NCI-H510A (cell line): Measurements from ENCODE around the gene DEFB128.
"Not testable (repeated sequence)": the region's sequence is repeated elsewhere in the genome, so short reads cannot be mapped to it uniquely, and the experiment has no call there.

Experiments
- DNase-seq: peaks from one replicate; lab custom pipeline; 2025; lab: John Stamatoyannopoulos, UW

DEFB128 gene

DNA sequence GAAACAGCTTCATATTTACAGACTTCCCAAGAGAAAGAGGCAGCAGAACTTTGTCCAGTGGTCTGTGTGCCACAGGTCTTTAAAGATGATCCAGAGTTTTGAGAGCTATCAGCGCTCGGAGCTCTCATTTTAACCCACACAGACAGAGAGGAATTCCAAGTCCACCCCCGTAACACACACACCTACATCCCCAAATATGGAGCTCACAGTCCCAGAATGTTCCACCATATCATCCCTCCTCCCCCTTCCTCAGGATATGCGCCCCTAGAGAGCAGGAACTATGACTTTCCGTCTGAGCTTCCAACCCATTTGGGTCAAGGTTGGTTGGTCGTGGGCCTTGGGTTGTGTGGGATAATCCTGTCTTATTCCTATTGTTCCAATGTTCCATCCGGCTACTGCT, at the start of gene DEFB128:
DEFB128 (minus strand) TSS at position 101 of the 400 bp plus-strand sequence; CDS start at position 13, 88 bp downstream.
- no peak for DNase-seq

DNA sequence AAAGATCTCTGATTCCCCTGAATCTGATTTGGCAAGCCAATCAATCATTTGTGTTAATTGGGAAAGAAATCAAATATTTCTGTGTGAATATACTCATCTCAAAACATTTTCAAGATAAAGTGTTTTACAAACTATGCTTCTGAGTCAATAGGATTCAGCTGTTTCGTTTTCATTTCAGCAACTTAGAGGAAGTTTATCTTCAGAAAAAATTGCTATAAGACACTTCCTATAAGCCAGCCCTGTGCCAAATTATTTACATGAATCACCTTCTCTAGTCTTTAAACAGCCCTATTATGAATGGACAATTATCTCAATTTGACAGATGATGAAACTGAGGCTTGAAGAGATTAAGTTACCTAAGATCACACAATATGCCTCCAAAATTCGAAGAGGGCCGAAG, 48.4 kb upstream of the DEFB128 start:
- no peak for DNase-seq

DNA sequence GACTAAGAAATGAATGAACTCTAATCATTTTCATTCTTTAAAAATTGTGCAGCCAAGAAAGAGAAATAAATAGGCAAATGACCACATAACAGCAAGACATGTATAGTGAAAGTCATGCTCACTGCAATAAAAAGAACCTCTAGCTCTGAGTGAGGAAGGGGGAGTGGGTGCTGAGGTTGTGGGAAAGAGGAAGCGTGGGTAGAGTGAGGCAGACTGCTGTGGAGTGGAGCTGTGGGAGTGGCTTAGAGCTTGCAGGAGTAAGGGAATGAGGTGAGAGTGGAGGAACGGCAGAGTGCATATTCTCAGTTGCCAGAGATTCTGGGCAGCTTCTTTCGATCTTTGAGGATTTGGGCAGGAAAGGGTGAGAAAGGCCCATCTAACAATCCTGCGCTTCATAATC, 48.0 kb upstream of the DEFB128 start:
- no peak for DNase-seq

DNA sequence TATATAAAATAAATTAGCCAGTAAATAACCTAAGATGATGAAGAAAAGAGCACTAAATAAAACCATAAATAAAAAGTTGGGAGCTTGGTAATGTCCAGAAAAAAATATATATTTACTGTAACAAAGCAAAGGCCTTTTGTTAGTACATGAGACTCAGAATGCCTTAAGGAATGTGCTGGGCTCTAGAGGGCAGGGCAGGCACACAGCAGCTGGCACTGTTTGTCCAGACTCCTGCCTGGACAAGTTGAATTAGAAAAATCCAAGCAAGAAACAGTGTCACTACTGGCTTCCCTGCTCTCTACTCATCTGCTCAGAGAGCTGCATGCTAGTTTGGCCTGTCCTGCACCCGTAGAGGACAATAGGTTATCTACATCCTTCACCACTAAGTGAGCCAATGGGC, 46.4 kb upstream of the DEFB128 start:
- DNase-seq = no peak

DNA sequence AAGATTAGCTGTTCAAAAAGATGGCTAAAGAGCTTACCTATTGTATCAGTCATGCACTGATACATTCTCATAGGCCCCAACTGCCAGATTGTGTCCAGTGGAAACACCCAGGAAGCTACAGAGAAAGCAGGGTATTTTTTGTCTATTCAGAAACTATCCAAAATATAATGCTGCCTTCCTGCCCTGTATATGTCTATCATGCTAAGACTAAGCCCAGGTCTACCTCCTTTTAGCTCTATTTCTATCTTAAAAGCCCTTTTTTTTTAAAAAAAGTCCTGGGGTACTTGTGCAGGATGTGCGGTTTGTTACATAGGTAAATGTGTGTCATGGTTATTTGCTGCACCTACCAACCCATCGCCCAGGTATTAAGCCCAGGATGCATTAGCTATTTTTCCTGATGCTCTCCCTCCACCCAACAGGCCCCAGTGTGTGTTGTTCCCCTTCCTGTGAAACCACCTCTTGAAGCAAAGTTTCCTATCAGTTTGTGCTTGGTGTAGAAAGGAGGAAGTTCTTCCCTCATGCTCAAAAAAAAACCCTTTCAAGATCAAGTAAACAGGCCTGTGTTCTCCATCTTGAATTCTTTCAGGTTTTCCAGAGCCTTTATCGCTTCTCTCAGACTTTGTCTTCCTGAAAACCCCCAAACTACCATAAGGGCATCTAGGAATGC, 38.1 kb upstream of the DEFB128 start:
- no peak for DNase-seq

DNA sequence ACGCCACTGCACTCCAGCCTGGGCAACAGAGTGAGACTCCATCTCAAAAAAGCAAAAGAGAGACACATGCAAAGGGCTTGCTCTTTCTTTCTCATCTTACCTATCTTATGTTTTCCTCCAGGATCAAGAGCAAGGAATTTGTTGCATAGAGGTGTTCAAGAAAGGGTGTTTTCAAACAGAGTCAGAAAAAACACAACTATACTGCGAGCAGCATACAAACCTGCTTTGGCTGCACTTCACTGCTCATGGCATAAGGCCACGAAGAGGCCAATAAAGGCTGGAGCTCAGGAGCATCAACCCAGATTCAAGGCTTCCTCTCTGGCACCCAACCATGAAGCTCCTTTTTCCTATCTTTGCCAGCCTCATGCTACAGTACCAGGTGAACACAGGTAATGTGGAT, 37.4 kb upstream of the DEFB128 start, which contains the start of gene DEFB129:
DEFB129 (plus strand) TSS at position 301 of the 400 bp plus-strand sequence; CDS start at position 332, 31 bp downstream.
- no peak for DNase-seq

DNA sequence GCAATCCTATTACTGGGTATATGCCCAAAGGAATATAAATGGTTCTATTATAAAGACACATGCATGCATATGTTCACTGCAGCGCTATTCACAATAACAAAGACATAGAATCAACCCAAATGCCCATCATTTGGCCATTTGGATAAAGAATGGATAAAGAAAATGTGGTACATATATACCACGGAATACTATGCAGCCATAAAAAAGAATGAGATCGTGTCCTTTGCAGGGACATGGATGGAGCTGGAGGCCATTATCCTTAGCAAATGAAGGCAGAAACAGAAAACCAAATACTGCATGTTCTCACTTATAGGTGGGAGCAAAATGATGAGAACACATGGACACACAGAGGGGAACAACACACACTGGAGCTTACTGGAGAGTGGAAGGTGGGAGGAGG, 36.4 kb upstream of the DEFB128 start:
- not testable (repeated sequence) for DNase-seq

DNA sequence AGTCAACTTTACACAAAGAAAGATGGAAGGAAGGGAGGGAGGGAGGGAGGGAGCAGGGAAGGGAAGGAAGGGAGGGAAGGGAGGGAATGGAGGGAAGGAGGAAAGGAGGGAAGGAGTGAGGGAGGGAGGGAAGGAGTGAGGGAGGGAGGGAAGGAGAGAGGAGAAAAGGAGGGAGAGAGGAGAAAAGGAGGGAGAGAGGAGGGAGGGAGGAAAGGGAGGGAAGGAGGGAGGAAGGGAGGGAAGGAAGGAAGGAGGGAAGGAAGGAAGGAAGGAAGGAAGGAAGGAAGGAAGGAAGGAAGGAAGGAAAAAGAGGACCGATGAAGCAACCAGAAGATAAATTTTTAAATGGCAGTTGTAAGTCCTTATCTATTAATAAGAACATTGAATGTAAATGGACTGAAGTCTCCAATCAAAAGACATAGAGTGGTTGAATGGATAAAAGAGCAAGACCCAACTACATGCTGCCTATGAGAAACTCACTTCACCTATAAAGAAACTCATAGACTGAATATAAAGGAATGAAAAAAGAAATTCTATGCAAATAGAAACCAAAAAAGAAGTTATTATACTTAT, 31.8 kb upstream of the DEFB128 start:
- DNase-seq = no peak

DNA sequence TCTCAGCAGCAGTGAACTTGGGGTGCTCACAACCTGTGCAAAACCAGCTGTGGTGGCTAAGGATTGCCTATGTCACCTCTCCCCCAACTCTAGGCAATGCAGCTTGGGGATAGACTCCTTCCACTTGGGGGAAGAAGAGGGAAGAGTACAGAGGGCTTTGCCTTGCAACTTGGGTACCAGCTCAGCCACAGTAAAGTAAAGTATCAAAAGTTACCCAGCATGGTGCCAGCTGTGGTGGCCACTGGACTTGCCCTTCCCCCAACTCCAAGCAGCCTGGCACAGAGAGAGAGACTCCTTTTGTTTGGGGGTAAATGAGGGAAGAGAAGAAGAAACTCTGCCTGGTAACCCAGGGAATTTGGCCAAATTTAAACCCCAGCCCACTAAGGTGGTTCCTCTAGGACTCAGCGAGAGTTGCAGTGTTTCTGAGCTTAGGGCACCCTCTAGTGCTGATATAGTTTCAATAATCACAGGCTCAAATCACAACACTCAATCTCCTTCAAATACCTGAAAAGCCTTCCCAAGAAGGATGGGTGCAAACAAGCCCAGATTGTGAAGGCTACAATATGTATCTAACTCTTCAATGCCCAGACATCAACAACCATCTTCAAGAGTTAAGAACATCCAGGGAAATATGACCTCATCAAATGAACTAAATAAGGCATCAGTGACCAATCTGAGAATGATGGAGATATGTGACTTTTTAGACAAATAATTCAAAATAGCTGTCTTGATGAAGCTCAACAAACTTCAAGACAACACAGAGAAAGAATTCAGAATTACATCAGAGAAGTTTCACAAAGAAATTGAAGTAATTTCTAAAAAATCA, 30.0 kb upstream of the DEFB128 start:
- no peak for DNase-seq

DNA sequence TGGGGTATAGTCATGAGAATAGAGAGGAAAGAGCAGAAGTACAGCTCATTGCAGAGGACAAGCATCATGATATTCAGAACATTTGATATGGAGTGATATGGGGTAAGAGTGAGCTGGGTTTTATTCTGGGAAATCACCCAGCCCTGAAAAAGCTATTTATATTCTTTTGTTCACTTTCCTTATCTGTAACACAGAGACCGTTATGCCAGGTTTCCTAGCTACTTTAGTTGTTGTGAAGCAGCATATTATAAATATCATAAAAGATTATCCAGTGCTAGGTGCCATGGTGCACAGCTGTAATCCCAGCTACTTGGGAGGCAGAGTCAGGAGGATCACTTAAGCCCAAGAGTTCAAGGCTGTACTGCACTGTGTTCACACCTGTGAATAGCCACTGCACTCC, 27.8 kb upstream of the DEFB128 start:
- no peak for DNase-seq

DNA sequence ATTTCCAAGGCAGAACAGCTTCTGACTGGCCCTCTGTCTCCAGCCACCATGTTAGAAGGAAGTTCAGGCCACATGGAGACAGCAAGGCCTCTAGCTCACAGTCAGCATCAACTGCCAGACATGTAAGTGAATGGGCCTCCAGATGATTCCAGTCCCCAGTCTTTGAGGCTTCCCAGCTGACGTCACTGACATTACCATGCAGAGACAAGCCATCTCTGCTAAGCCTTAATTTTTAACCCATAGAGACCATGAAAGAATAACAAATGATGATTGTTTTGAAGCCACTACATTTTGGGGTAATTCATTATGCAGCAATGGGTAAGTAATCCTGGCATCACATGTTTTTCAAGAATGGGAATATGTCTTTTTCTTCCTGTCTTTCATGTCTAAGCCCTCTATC, 26.3 kb upstream of the DEFB128 start:
- DNase-seq = no peak

DNA sequence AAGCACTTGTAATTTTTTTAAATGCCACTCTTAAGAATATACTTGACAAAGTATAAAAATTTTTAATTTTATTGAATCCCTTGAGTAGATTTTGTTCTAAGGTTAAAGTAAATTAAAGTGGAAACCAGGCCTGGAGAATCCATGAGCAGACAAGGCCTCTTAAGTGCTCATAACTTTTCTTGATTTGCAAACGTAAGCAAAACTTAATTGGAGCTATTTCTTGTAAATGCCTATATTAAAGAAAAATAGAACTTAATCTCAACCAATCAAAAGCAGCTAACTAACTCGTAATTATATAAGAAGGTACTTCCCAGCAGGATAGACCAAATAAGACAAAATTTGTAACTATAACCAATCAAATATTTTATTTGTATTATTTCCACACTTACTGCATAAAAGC, 24.9 kb upstream of the DEFB128 start:
- no peak for DNase-seq

DNA sequence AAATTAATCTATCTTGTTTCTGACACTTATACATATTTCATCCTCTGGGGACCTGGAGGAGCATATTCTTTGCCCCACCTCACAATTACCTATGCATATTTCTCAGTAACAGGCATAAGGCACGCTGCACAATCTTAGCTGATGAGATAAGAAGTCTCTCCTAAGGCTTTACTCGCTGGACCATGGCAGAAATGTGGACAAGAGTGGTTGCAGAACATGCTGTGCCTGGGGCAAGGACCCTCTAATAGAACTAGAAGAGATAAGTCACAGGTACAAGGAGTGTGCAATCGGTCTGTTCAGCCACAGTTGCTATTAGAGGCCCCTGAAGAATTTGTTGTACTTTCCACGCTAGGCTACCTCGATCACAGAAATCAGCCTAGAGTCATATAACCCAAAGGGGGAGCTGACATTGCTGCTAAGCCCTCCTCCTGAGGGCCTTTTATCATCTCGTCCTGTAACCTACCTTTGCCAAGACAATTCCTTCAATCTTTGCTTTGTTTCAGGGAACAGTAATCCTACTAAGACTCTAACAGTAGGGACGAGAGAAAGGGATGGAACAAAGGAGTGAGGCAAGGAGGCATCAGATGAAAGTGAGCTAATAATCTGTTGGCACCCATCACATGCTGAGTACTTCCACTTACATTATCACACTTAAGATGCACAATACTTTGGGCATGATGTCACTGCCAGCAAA, 21.4 kb upstream of the DEFB128 start:
- no peak for DNase-seq

DNA sequence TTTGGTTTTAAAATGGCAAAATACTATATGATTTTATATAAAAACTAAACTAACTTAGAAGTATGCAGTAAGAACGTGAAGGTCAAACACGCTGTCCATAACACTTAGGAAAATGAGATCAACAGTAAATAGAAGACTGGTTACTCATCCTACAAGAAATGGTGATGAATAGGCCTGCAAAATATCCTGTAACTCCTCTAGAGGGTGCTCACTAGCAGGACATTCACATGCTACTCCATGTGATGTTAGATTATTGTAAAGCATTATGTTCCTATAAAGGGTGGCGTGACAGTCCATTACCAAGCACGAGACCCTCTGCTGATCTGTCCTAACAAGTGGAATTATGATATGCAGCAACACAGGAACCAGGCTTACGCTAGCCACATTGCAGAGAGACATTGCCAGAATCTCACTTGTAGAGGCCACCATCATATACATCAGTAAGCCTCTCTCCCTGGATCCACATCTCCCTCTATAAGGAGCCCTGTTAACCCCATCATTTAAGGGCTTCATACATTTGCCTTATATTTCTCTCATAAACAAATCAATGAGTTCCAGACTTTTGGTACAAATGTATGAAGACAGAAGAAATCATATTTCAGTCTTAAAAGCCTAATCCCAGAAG, 19.5 kb upstream of the DEFB128 start:
- peak; percentile 4 for DNase-seq

DNA sequence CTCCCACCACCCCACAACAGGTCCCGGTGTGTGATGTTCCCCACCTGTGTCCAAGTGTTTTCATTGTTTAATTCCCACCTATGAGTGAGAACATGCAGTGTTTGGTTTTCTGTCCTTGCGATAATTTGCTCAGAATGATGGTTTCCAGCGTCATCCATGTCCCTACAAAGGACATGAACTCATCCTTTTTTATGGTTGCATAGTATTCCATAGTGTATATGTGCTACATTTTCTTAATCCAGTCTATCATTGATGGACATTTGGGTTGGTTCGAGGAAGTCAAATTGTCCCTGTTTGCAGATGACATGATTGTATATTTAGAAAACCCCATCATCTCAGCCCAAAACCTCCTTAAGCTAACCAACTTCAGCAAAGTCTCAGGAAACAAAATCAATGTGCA, 14.1 kb upstream of the DEFB128 start:
- not testable (repeated sequence) for DNase-seq

DNA sequence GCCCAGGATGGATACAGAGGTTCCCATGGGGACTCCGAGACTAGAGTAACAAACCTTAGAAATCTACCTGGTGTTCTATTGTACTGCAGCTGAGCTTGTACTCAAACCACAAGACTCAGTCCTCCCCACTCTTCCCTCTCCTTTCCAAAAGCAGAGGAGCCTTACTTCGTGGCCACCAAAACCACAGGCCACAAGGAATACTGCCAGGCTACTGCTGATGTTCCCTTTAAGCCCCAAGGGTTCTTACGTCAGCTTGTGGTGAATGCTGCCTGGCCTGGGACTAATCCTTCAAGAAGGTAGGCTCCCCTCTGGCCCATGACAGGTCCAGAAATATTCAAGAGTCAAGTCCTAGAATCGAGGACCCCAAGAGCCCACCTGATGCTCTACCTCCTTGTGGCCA, 10.5 kb upstream of the DEFB128 start:
- no peak for DNase-seq

DNA sequence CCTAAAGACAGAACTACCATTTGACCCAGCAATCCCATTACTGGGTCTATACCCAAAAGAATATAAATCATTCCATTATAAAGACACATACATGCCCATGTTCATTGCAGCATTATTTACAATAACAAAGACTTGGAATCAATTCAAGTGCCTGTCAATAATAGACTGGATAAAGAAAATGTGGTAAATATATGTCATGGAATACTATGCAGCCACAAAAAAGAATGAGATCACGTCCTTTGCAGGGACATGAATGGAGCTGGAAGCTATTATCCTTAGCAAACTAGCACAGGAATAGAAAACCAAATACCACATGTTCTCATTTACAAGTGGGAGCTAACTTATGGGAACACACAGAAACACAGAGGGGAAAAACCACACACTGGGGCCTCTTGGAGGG, 8.7 kb upstream of the DEFB128 start:
- DNase-seq = no peak

DNA sequence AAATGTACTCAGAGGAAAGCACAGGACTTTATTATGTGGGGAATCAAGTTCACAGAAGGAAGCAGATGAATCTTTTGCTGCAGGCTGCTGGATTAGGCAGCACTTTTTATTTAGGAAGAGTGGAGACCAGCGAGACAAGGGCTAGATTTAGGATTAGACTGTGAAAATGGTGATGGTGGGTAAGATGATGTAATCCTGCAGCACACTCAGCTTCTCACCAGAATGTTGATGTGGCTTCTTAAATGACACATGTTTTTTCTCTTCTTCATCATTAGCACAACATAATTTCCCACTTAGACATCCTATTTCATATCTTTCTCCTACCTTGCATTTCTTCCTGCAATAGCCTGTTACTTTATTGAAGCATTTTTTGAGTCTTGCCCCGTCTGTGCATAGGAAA, 1.8 kb downstream of the DEFB128 start:
- DNase-seq = no peak

DNA sequence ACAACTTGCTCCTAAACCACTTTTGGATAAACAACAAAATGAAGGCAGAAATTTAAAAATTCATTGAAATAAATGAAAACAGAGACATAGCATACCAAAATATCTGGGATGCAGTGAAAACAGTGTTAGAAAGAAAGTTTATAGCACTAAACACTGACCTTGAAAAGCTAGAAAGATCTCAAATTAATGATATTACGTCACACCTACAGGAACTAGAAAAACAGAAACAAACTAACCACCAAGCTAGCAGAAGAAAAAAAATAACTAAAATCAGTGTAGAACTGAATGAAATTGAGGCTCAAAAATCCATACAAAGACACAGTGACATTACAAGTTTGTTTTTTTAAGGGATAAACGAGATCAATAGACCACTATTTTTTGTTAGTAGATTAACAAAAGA, 5.2 kb downstream of the DEFB128 start:
- no peak for DNase-seq

DNA sequence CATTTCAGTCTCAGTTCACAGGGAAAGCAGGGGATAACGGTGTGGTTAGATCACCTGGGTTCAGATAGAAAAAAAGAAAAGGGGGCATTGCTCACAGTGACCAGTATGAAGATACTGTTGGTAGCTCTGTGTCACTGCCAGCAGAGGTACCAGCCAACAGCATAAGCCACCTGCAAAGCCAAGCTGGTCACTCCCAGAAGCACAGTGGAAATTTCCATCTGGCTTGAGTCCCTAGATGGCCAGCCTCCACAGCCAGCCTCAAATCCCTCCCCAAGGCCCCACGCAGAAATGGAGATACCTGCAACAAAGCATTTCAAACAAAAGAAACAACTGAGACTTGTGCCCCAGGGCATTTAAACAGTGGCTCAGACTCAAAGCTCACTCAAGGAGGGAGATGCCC, 20.6 kb downstream of the DEFB128 start:
- no peak for DNase-seq

DNA sequence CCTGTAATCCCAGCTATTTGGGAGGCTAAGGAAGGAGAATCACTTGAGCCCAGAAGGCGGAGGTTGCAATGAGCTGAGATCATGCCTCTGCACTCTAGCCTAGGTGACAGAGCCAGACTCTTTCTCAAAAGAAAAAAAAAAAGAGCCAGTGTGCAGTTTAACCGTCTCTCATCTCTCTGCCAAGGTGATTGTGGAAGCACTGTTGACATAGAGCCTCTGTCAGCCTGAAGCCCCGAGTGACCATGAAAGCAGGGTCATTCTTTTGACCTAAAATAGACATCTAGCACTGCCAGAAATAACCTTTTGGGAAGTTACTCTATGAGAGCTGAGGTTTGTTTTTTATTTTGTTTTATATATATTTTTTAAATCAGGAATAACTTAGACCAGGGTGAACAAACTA, 24.9 kb downstream of the DEFB128 start:
- no peak for DNase-seq

DNA sequence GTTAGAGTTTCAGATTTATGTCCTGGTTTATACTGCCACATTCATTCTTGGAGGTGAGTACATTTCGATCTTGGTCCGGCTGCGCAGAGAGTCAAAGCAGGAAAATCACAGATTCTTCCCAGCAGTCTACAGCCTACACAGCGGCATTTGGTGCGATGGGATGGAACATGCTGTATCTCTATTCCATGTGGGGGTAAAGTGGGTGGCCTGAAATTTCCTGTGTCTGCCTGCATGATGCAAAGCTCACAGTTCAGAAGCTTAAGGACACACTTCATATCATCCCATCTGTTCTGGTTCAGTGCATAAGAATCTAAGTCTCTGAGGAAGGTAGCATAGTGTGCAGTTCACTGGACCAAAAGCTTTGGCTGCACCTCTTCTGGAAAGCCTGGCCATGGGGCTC, 32.4 kb downstream of the DEFB128 start, which contains the start of gene DEFB127:
DEFB127 (plus strand) TSS at position 301 of the 400 bp plus-strand sequence; CDS start at position 392, 91 bp downstream.
- DNase-seq = no peak
